Measurements from ENCODE around the gene FYTTD1.
"Not testable (repeated sequence)": the region's sequence is repeated elsewhere in the genome, so short reads cannot be mapped to it uniquely, and the experiment has no call there.

Gene FYTTD1

DNA sequence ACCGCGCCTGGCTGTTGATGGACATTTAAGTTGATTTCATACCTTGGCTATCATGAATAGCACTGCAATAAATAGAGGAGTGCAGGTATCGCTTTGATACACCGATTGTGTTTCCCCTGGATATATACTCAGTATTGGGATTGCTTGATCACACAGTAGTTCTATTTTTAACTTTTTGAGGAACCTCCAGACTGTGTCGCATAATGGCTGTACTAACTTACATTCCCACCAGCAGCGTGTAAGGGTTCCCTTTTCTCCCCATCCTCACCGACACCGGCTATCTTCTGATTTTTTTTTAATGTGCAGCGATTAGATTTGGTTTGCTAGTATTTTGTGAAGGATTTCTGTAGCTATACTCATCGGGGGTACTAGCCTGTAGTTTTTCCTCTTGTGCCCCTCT, 29.0 kb upstream of the FYTTD1 start:
- H3K27ac ChIP-seq (ENCODE audit: low read depth, low read length): no peak overlapping the region
- H3K9me3 ChIP-seq (ENCODE audit: insufficient read depth, low read depth, low read length): peaks cover 11% of the 10 kb centered on the region
- no peaks in the 10 kb centered on the region for H3K27me3 ChIP-seq (ENCODE audit: insufficient read depth, low read length)
- peaks cover 9% of the 10 kb centered on the region; the same call in 1 of the 2 replicates for H3K36me3 ChIP-seq (ENCODE audit: insufficient read depth, low read length)
- no peak overlapping the region for H3K4me3 ChIP-seq (ENCODE audit: low read length)
- no peak overlapping the region for H3K9ac ChIP-seq (ENCODE audit: low read depth, low read length)
- WGBS: 97% methylated on average over 10 of the region's 10 CpGs
- H3K4me1 ChIP-seq (ENCODE audit: insufficient read depth, low read length): no peaks in the 10 kb centered on the region

DNA sequence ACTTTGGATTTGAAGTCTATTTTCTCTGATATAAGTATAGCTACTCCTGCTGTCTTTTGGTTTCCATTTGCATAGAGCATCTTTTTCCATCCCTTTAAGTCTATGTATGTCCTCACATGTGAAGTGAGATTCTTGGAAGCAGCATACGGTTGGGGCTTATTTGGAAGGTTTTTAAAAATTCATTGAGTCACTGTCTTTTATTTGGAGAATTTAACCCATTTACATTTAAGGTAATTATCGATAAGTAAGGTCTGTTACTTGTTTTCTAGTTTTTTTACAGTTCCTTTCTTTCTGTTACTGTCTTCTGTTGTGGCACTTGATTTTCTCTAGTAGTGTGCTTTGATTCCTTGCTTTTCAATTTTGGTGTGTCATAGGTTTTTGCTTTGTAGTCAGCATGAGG, 26.9 kb upstream of the FYTTD1 start:
- Histone ChIP-seq H3K4me3 (ENCODE audit: low read length) (no peak overlapping the region), H3K27ac (ENCODE audit: low read depth, low read length) (no peak overlapping the region), H3K36me3 (ENCODE audit: insufficient read depth, low read length) (peaks cover 3% of the 10 kb centered on the region; the same call in 1 of the 2 replicates), H3K9ac (ENCODE audit: low read depth, low read length) (no peak overlapping the region), H3K27me3 (ENCODE audit: insufficient read depth, low read length) (no peaks in the 10 kb centered on the region), H3K4me1 (ENCODE audit: insufficient read depth, low read length) (no peaks in the 10 kb centered on the region), H3K9me3 (ENCODE audit: insufficient read depth, low read depth, low read length) (peaks cover 11% of the 10 kb centered on the region)
- WGBS: no CpG with 5 or more reads among the region's 2 CpGs

DNA sequence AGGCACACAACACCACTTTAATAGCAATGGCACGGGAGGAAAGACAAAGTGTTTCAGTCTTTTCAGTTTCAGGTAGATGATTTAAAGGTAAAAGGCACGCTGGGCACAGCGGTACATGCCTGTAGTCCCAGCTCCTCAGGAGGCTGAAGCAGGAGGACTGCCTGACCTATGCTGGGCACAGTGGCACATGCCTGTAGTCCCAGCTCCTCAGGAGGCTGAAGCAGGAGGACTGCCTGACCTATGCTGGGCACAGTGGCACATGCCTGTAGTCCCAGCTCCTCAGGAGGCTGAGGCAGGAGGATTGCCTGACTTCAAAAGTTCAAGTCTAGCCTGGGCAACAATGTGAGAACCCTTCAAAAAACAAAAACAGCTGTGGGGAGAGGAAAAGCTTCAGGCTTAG, 21.8 kb upstream of the FYTTD1 start:
- not testable (repeated sequence) for H3K4me1 ChIP-seq (ENCODE audit: insufficient read depth, low read length); H3K36me3 ChIP-seq (ENCODE audit: insufficient read depth, low read length); H3K9ac ChIP-seq (ENCODE audit: low read depth, low read length); H3K27ac ChIP-seq (ENCODE audit: low read depth, low read length); H3K4me3 ChIP-seq (ENCODE audit: low read length); H3K9me3 ChIP-seq (ENCODE audit: insufficient read depth, low read depth, low read length); H3K27me3 ChIP-seq (ENCODE audit: insufficient read depth, low read length)
- 93% methylated on average over 3 of the region's 3 CpGs for WGBS

DNA sequence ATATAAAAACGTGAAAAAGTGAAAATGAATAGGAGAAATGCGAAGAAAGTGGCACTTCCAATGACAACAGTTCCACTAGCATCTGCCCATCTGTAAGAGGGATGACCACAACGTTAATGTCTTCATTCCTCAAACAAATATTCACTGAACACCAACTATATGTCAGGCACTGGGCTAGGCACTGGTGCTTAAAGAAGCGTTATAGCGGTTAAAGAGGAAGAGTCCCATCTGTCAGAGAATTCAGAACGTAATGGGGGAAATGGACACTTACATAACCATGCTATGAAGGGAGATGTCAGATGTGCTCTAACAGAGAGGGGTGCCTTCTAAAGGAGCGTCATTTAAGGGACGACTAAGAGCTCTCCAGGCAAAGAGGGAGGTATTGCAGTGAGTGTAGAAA, 21.2 kb upstream of the FYTTD1 start:
- Histone ChIP-seq H3K9me3 (ENCODE audit: insufficient read depth, low read depth, low read length) (no peaks in the 10 kb centered on the region), H3K27ac (ENCODE audit: low read depth, low read length) (no peak overlapping the region), H3K9ac (ENCODE audit: low read depth, low read length) (no peak overlapping the region), H3K27me3 (ENCODE audit: insufficient read depth, low read length) (no peaks in the 10 kb centered on the region), H3K4me1 (ENCODE audit: insufficient read depth, low read length) (no peaks in the 10 kb centered on the region), H3K4me3 (ENCODE audit: low read length) (no peak overlapping the region), H3K36me3 (ENCODE audit: insufficient read depth, low read length) (no peaks in the 10 kb centered on the region)
- 90% methylated on average over 8 of the region's 8 CpGs for WGBS

DNA sequence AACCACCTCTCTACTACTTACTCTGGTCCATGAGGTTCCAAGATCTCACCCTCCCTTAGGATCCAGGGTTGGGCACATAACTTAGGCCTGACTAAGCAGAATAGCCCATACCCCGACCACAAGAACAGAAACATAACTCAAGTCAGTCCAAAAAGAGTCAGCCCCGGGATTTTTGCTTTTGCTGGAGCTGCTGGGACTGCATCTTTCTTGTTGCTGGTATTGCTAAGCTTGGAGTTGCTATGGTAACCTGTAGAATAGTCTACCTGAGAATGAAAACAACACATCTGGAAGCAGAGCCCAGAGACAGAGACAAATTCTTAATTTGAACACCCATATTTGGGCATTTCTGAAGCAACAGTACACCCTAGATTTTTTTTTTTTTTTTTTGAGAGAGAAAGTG, 19.5 kb upstream of the FYTTD1 start:
- H3K36me3 ChIP-seq (ENCODE audit: insufficient read depth, low read length): no peaks in the 10 kb centered on the region
- H3K27ac ChIP-seq (ENCODE audit: low read depth, low read length): no peak overlapping the region
- no peak overlapping the region for H3K9ac ChIP-seq (ENCODE audit: low read depth, low read length)
- H3K4me1 ChIP-seq (ENCODE audit: insufficient read depth, low read length): no peaks in the 10 kb centered on the region
- no peak overlapping the region for H3K4me3 ChIP-seq (ENCODE audit: low read length)
- no peaks in the 10 kb centered on the region for H3K27me3 ChIP-seq (ENCODE audit: insufficient read depth, low read length)
- WGBS: 95% methylated on average over 2 of the region's 2 CpGs
- no peaks in the 10 kb centered on the region for H3K9me3 ChIP-seq (ENCODE audit: insufficient read depth, low read depth, low read length)

DNA sequence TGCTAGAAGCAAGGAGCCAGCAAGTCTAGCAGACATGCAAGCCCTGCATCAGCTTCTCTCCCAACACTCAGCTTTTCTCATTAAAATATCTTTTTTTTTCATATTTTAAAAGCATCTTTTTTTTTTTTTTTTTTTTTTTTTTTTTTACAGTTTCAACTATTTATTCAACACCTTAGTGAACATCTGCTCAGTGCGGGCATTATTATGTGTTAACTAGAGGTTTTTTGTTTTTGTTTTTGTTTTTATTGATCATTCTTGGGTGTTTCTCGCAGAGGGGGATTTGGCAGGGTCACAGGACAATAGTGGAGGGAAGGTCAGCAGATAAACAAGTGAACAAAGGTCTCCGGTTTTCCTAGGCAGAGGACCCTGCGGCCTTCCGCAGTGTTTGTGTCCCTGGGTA, 18.9 kb upstream of the FYTTD1 start:
- H3K4me3 ChIP-seq (ENCODE audit: low read length); H3K27me3 ChIP-seq (ENCODE audit: insufficient read depth, low read length); H3K9ac ChIP-seq (ENCODE audit: low read depth, low read length); H3K27ac ChIP-seq (ENCODE audit: low read depth, low read length); H3K4me1 ChIP-seq (ENCODE audit: insufficient read depth, low read length); H3K36me3 ChIP-seq (ENCODE audit: insufficient read depth, low read length); H3K9me3 ChIP-seq (ENCODE audit: insufficient read depth, low read depth, low read length): not testable (repeated sequence)
- WGBS: no CpG with 5 or more reads among the region's 5 CpGs

DNA sequence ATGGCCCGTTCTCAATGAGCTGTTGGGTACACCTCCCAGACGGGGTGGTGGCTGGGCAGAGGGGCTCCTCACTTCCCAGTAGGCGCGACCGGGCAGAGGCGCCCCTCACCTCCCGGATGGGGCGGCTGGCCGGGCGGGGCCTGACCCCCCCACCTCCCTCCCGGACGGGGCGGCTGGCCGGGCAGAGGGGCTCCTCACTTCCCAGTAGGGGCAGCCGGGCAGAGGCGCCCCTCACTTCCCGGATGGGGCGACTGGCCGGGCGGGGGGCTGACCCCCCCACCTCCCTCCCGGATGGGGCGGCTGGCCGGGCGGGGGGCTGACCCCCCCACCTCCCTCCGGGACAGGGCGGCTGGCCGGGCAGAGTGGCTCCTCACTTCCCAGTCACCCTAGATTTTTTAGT, 18.2 kb upstream of the FYTTD1 start:
- not testable (repeated sequence) for H3K9ac ChIP-seq (ENCODE audit: low read depth, low read length); H3K36me3 ChIP-seq (ENCODE audit: insufficient read depth, low read length); H3K4me1 ChIP-seq (ENCODE audit: insufficient read depth, low read length); H3K27ac ChIP-seq (ENCODE audit: low read depth, low read length); H3K27me3 ChIP-seq (ENCODE audit: insufficient read depth, low read length); H3K4me3 ChIP-seq (ENCODE audit: low read length); H3K9me3 ChIP-seq (ENCODE audit: insufficient read depth, low read depth, low read length)
- WGBS: over 99% methylated on average over 21 of the region's 27 CpGs

DNA sequence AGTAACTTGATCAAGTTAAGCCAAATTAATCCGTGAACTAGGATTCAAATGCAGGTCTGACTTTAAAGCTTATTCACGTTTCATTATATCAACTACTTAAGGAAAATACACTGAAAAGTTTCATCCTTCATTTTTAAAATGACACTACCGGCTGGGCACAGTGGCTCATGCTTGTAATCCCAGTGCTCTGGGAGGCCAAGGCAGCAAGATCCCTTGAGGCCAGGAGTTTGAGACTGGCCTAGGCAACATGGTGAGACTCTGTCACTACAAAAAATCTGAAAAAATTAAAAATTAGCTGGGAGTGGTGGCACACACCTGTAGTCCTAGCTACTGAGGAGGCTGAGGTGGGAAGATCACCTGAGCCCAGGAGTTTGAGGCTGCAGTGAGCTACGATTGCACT, 16.6 kb upstream of the FYTTD1 start:
- Histone ChIP-seq H3K4me1 (ENCODE audit: insufficient read depth, low read length) (no peaks in the 10 kb centered on the region), H3K9me3 (ENCODE audit: insufficient read depth, low read depth, low read length) (no peaks in the 10 kb centered on the region), H3K9ac (ENCODE audit: low read depth, low read length) (no peak overlapping the region), H3K4me3 (ENCODE audit: low read length) (no peak overlapping the region), H3K36me3 (ENCODE audit: insufficient read depth, low read length) (no peaks in the 10 kb centered on the region), H3K27ac (ENCODE audit: low read depth, low read length) (no peak overlapping the region), H3K27me3 (ENCODE audit: insufficient read depth, low read length) (no peaks in the 10 kb centered on the region)
- WGBS: 94% methylated on average over 4 of the region's 4 CpGs

DNA sequence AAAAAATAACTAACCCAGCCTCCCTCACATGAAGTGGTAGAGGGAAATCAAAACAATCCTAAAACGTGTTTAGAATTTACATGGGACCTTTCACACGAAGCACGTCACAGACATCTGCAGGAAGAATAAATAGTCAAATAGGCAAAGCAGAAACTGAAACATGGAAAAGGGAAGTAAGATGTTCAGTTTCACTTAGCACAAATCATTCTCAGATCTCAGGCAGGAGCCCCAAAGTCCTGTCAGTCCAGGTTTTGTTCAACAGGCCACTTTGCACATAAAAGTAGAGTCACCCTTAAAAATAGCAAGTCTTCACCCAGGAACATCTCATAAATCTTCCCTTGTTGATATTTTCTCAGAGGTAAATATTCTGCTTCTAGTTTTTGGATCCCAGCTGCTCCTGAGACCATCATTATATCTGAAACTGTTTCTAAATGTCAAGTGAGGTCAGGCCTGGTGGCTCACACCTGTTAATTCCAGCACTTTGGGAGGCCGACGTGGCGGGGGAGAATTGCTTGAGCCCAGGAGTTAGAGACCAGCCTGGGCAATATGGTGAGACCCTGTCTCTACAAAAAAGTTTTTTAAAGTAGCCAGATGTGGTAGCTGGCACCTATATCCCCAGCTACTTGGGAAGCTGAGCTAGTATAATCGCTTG, 14.9 kb upstream of the FYTTD1 start:
- WGBS: 92% methylated on average over 7 of the region's 7 CpGs
- H3K4me1 ChIP-seq (ENCODE audit: insufficient read depth, low read length): no peaks in the 10 kb centered on the region

DNA sequence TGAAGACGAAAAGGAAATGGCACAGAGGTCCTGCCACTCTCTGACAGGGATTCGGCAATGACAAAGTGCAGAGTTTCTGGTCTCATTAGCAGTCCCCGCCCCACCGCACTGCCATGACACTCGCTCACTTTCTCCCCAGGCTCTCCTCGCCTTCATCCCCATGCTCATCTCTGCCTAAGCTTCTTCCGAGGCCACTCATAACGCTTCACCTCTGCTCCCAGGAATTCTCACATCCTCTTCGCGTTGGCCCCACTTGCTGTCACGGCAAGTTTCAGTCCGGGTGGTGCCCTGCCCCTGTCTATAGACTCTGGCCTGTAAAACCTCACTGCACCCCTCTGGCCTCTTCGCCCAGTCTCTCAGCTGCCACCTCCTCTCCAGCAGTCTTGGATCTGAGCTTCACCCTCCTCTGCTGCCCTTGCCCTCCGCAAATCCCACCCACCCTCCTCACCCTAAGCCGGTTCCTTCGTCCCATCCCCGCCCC, 13.6 kb upstream of the FYTTD1 start:
- H3K9ac ChIP-seq (ENCODE audit: low read depth, low read length): peak overlapping the region; percentile 57
- no peaks in the 10 kb centered on the region for H3K4me1 ChIP-seq (ENCODE audit: insufficient read depth, low read length)
- H3K36me3 ChIP-seq (ENCODE audit: insufficient read depth, low read length): no peaks in the 10 kb centered on the region
- 3% methylated on average over 17 of the region's 17 CpGs for WGBS
- H3K9me3 ChIP-seq (ENCODE audit: insufficient read depth, low read depth, low read length): no peaks in the 10 kb centered on the region
- peak overlapping the region; percentile 91 for H3K4me3 ChIP-seq (ENCODE audit: low read length)
- no peaks in the 10 kb centered on the region for H3K27me3 ChIP-seq (ENCODE audit: insufficient read depth, low read length)
- no peak overlapping the region for H3K27ac ChIP-seq (ENCODE audit: low read depth, low read length)

More for the DNA sequence above, 14.9 kb upstream of the FYTTD1 start:
- H3K27ac ChIP-seq (ENCODE audit: low read depth, low read length): no peak overlapping the region
- no peak overlapping the region for H3K9ac ChIP-seq (ENCODE audit: low read depth, low read length)
- H3K36me3 ChIP-seq (ENCODE audit: insufficient read depth, low read length): no peaks in the 10 kb centered on the region
- H3K27me3 ChIP-seq (ENCODE audit: insufficient read depth, low read length): no peaks in the 10 kb centered on the region
- no peak overlapping the region for H3K4me3 ChIP-seq (ENCODE audit: low read length)
- no peaks in the 10 kb centered on the region for H3K9me3 ChIP-seq (ENCODE audit: insufficient read depth, low read depth, low read length)

DNA sequence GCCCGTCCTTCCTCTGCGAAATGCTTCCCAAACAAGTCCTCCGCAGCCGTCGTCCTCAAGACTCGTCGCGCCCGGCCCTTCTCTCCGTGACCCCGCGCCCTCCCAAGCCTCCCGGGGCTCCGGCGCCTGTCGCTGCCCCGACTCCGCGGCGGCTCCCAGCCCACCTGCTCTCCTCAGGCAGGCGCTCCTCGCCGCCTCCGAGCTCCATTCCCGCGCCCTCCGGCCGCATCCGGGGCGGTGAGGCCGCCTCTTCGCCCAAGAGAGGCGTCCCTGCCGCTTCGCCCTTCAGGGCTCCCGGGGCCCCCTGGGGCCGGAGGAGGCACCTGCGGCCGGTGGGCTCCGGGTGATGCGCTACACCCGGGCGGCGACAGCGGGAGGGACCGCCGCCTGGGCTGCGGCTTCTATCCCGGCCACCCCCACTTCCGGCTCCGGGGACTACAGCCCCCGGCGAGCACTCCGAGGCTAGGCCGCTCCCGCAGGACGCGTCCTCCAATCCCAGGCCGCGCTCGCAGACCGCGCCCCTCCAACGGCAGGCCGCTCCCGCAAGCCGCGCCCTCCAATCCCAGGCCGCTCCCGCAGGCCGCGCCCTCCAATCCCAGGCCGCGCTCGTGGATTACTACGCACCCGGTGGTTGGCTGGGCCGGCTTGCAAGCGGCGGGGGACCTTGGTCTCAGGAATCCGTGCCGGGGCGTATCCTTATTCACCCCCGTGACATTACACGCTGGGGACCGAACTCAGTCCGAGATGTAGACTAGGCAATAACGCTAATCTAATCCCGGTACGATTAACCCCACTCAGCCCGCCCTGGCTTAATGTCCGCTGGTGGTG, 13.0 kb upstream of the FYTTD1 start, which contains the start of gene RUBCN:
Gene RUBCN (minus strand): TSS at position 414 of the 828 bp plus-strand sequence. CDS start 185 bp downstream, at position 229.
- WGBS: under 1% methylated on average over 92 of the region's 92 CpGs
- Histone ChIP-seq H3K36me3 (ENCODE audit: insufficient read depth, low read length) (no peaks in the 10 kb centered on the region), H3K27ac (ENCODE audit: low read depth, low read length) (peak within 1 kb of the TSS; percentile 14; the same call in 1 of the 2 replicates), H3K27me3 (ENCODE audit: insufficient read depth, low read length) (no peaks in the 10 kb centered on the region), H3K9me3 (ENCODE audit: insufficient read depth, low read depth, low read length) (no peaks in the 10 kb centered on the region), H3K9ac (ENCODE audit: low read depth, low read length) (peak within 1 kb of the TSS; percentile 76), H3K4me3 (ENCODE audit: low read length) (peak within 1 kb of the TSS; percentile 91), H3K4me1 (ENCODE audit: insufficient read depth, low read length) (no peaks in the 10 kb centered on the region)

Data from HUES64 (cell line).